Karpas-422 (cell line): Measurements from ENCODE around the gene PDXK. TPM values are rescaled to one million over a fixed set of nuclear protein-coding genes. Genes with fewer than 3 reads are reported as not detected.

Experiments
- DNase-seq: peaks from one replicate; pipeline ENCODE4 v3.0.0-alpha.2; 2015
- H2AFZ ChIP-seq: fragments of 200-600 bp; sonication (generic); 2 replicates; pipeline ENCODE4 v1.6.1; 2014; ENCODE audit warnings: antibody characterized with exemption, low read length, mixed read lengths
- H3K27ac ChIP-seq: fragments of 200-600 bp; sonication (generic); 2 replicates; pipeline ENCODE4 v1.5.1; 2014; ENCODE audit warnings: mild to moderate bottlenecking, low read length, moderate library complexity
- H3K27me3 ChIP-seq: fragments of 200-600 bp; sonication (generic); 2 replicates; pipeline ENCODE4 v1.6.1; 2014; ENCODE audit warnings: low read length, mixed read lengths
- H3K36me3 ChIP-seq: fragments of 200-600 bp; sonication (generic); 2 replicates; pipeline ENCODE4 v1.6.1; 2014; ENCODE audit warnings: low read length, mixed read lengths; ENCODE audit not compliant: insufficient read depth
- H3K4me1 ChIP-seq: fragments of 200-600 bp; sonication (generic); 2 replicates; pipeline ENCODE4 v1.6.1; 2014; ENCODE audit warnings: mild to moderate bottlenecking, low read length, mixed read lengths
- H3K4me2 ChIP-seq: fragments of 200-600 bp; sonication (generic); 2 replicates; pipeline ENCODE4 v1.6.1; 2014; ENCODE audit warnings: low read length, low read depth, mild to moderate bottlenecking; ENCODE audit not compliant: poor library complexity, severe bottlenecking
- H3K4me3 ChIP-seq: fragments of 200-600 bp; sonication (generic); 2 replicates; pipeline ENCODE4 v1.5.1; 2014; ENCODE audit warnings: mild to moderate bottlenecking, antibody characterized with exemption, low read length, mixed read lengths
- H3K79me2 ChIP-seq: fragments of 200-600 bp; sonication (generic); 2 replicates; pipeline ENCODE4 v1.6.1; 2014; ENCODE audit warnings: mild to moderate bottlenecking, low read length, mixed read lengths
- H3K9ac ChIP-seq: fragments of 200-600 bp; sonication (generic); 2 replicates; pipeline ENCODE4 v1.6.0; 2014; ENCODE audit warnings: low read length
- H3K9me2 ChIP-seq: fragments of 200-600 bp; sonication (generic), shearing (Covaris generic); replicated peaks from 2 replicates; pipeline ENCODE4 v1.6.0; 2014; ENCODE audit warnings: mild to moderate bottlenecking, low read length, moderate library complexity; ENCODE audit not compliant: insufficient read depth
- H3K9me3 ChIP-seq: fragments of 300-700, 200-600 bp; sonication (generic); 2 replicates; pipeline ENCODE4 v1.6.1; 2014; ENCODE audit warnings: low read length, mixed read lengths
- H4K20me1 ChIP-seq: fragments of 200-600 bp; sonication (generic); 2 replicates; pipeline ENCODE4 v1.6.1; 2014; ENCODE audit warnings: mild to moderate bottlenecking, antibody characterized with exemption, low read length, low read depth; ENCODE audit not compliant: insufficient read depth
- total RNA-seq: library from RNA; depleted of rRNA; stranded (reverse); fragments of >200 nt; shearing (Covaris generic); gene quantifications from 2 replicates; pipeline ENCODE4 v1.2.3, GENCODE V29; 2014; ENCODE audit warnings: low replicate concordance

The PDXK gene
- total RNA-seq, 1 experiment from 2014 or later = 44.7 TPM

- H3K4me2 ChIP-seq = no peak overlapping the region
- H3K36me3 ChIP-seq = peaks cover 15% of the 10 kb centered on the region
- H3K9ac ChIP-seq = no peak overlapping the region
- no peak for DNase-seq
- no peaks in the 10 kb centered on the region for H3K27me3 ChIP-seq
- peaks cover 12% of the 10 kb centered on the region for H3K4me1 ChIP-seq
- peaks cover 14% of the 10 kb centered on the region for H3K79me2 ChIP-seq
- H3K27ac ChIP-seq = no peak overlapping the region
- no peak overlapping the region for H3K4me3 ChIP-seq
- no peaks in the 10 kb centered on the region for H3K9me2 ChIP-seq
- no peak overlapping the region for H2AFZ ChIP-seq
- peaks cover 12% of the 10 kb centered on the region; the same call in 1 of the 2 replicates for H4K20me1 ChIP-seq
- no peaks in the 10 kb centered on the region for H3K9me3 ChIP-seq
Measured at GRCh38 chr21:43771199-43771675, 52.3 kb downstream of the PDXK start.

DNA sequence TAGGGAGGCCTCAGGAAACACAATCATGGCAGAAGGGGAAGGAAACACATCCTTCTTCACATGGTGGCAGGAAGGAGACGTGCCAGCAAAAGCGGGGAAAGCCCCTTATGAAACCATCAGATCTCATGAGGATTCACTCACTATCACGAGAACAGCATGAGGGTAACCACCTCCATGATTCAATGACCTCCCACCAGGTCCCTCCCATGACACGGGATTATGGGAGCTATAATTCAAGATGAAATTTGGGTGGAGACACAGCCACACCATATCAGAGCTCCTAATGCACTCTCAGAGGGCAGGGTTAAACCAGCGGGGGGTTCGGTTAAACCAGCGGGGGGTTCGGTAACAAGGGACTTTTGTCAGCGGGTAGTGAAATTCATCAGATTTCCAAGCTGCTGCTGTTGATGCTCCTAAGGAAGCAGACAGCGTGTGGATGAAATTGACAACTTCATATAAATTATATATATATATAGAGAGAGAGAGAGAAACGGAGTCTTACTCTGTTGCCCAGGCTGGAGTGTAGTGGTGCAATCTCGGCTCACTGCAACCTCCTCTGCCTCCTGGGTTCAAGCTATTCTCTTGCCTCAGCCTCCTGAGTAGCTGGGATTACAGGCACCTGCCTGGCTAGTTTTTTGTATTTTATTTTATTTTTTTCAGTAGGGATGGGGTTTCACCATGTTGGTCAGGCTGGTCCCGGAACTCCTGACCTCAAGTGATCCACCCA lies 52.9 kb downstream of the PDXK start:
- no peak overlapping the region for H2AFZ ChIP-seq
- H3K4me2 ChIP-seq = no peak overlapping the region

GRCh38 chr21:43772425-43772821 lies 53.5 kb downstream of the PDXK start:
- Histone ChIP-seq H3K27me3 (no peaks in the 10 kb centered on the region), H3K9me3 (no peaks in the 10 kb centered on the region), H3K36me3 (peaks cover 15% of the 10 kb centered on the region), H3K4me3 (no peak overlapping the region), H3K9ac (no peak overlapping the region), H3K27ac (no peak overlapping the region), H3K4me1 (peaks cover 15% of the 10 kb centered on the region), H2AFZ (no peak overlapping the region), H3K4me2 (no peak overlapping the region), H3K79me2 (peaks cover 14% of the 10 kb centered on the region), H4K20me1 (peaks cover 12% of the 10 kb centered on the region; the same call in 1 of the 2 replicates), H3K9me2 (no peaks in the 10 kb centered on the region)
- DNase-seq = no peak

More for the DNA sequence above, 52.9 kb downstream of the PDXK start:
- DNase-seq = no peak
- Histone ChIP-seq H3K9me2 (no peaks in the 10 kb centered on the region), H3K27me3 (no peaks in the 10 kb centered on the region), H3K9ac (no peak overlapping the region), H3K4me1 (peaks cover 15% of the 10 kb centered on the region), H3K27ac (no peak overlapping the region), H3K79me2 (peaks cover 14% of the 10 kb centered on the region), H3K4me3 (no peak overlapping the region), H3K36me3 (peaks cover 15% of the 10 kb centered on the region), H4K20me1 (peaks cover 12% of the 10 kb centered on the region; the same call in 1 of the 2 replicates), H3K9me3 (no peaks in the 10 kb centered on the region)

GRCh38 chr21:43774163-43774562 lies 55.2 kb downstream of the PDXK start:
- no peak for DNase-seq
- Histone ChIP-seq H3K9me2 (no peaks in the 10 kb centered on the region), H3K9ac (no peak overlapping the region), H3K9me3 (no peaks in the 10 kb centered on the region), H4K20me1 (peaks cover 12% of the 10 kb centered on the region; the same call in 1 of the 2 replicates), H3K4me2 (no peak overlapping the region), H3K27me3 (no peaks in the 10 kb centered on the region), H3K79me2 (peaks cover 14% of the 10 kb centered on the region), H3K4me1 (peaks cover 15% of the 10 kb centered on the region), H3K4me3 (no peak overlapping the region), H3K27ac (no peak overlapping the region), H3K36me3 (peaks cover 15% of the 10 kb centered on the region), H2AFZ (no peak overlapping the region)

- 0 out of 2 replicates have a peak overlapping the region, but pooled peaks have one; percentile 74 for H2AFZ ChIP-seq
Measured at GRCh38 chr21:43775190-43775589, 56.3 kb downstream of the PDXK start.

DNA sequence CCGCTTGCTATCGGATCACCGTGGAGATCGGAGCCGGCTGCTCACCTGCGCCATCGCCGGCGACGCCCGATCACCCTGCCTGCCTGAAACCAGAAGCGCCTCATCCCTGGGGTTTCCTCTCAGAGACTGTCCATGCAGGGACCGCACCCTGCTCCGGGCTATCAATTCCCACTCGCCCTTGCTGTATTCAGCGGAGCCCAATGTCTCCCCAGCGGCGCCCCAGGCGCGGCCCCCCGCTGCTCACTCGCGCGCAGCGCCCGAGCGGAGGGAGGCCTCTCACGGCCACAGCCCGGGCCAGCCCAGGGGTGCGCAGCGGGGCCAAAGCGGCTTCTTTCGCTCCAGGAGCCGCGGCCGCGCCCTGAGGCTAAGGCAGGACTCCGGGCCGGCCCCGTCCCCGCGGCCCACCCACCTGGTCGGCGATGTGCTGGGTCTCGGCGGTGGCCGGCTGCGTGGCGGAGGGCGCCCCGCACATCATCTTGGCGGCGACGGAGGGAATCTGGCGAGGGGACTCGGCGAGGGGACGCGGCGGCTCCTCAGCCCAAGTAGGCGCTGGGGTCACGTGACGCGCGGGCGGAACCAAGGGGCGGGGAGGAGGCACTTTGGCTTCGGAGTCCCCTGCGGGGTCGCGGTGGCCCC lies 57.0 kb downstream of the PDXK start, which contains the start of gene CSTB:
Gene CSTB (minus strand): TSS at position 514 of the 636 bp plus-strand sequence. CDS start 39 bp downstream, at position 475.
- DNase-seq = peak; percentile 93
- Histone ChIP-seq H3K4me2 (peak within 1 kb of the TSS; percentile 93), H3K27me3 (no peaks in the 10 kb centered on the region), H4K20me1 (peaks cover 12% of the 10 kb centered on the region; the same call in 1 of the 2 replicates), H3K9ac (peak within 1 kb of the TSS; percentile 77), H3K9me2 (no peaks in the 10 kb centered on the region), H2AFZ (peak within 1 kb of the TSS; percentile 98), H3K9me3 (no peaks in the 10 kb centered on the region), H3K79me2 (peaks cover 14% of the 10 kb centered on the region), H3K4me3 (peak within 1 kb of the TSS; percentile 91), H3K27ac (no peak within 1 kb of the TSS; the same call in 1 of the 2 replicates), H3K36me3 (peaks cover 15% of the 10 kb centered on the region), H3K4me1 (peaks cover 19% of the 10 kb centered on the region)

More at GRCh38 chr21:43775190-43775589, 56.3 kb downstream of the PDXK start:
- Histone ChIP-seq H4K20me1 (peaks cover 12% of the 10 kb centered on the region; the same call in 1 of the 2 replicates), H3K4me2 (peak overlapping the region; percentile 93), H3K9me3 (no peaks in the 10 kb centered on the region), H3K4me1 (peaks cover 15% of the 10 kb centered on the region), H3K27me3 (no peaks in the 10 kb centered on the region), H3K27ac (no peak overlapping the region), H3K36me3 (peaks cover 15% of the 10 kb centered on the region), H3K4me3 (peak overlapping the region; percentile 91), H3K9me2 (no peaks in the 10 kb centered on the region), H3K79me2 (peaks cover 14% of the 10 kb centered on the region), H3K9ac (peak overlapping the region; percentile 77)
- DNase-seq = no peak

- Histone ChIP-seq H3K9me2 (no peaks in the 10 kb centered on the region), H3K79me2 (peaks cover 14% of the 10 kb centered on the region), H3K27me3 (no peaks in the 10 kb centered on the region), H3K9me3 (no peaks in the 10 kb centered on the region), H3K4me2 (no peak overlapping the region), H2AFZ (no peak overlapping the region), H3K36me3 (peaks cover 15% of the 10 kb centered on the region), H3K4me3 (no peak overlapping the region), H3K4me1 (peaks cover 21% of the 10 kb centered on the region), H3K9ac (no peak overlapping the region), H3K27ac (no peak overlapping the region), H4K20me1 (peaks cover 12% of the 10 kb centered on the region; the same call in 1 of the 2 replicates)
- no peak for DNase-seq
Measured at GRCh38 chr21:43777953-43778352, 59.0 kb downstream of the PDXK start.
